GM21367 (cell line): ENCODE measurements around the gene CDH23.

Source experiments
- ATAC-seq: cut with Tn5 transposase; IDR thresholded peaks from one replicate; pipeline ENCODE4 v1.9.1; 2021; ENCODE audit not compliant: unreplicated experiment

CDH23 gene

DNA sequence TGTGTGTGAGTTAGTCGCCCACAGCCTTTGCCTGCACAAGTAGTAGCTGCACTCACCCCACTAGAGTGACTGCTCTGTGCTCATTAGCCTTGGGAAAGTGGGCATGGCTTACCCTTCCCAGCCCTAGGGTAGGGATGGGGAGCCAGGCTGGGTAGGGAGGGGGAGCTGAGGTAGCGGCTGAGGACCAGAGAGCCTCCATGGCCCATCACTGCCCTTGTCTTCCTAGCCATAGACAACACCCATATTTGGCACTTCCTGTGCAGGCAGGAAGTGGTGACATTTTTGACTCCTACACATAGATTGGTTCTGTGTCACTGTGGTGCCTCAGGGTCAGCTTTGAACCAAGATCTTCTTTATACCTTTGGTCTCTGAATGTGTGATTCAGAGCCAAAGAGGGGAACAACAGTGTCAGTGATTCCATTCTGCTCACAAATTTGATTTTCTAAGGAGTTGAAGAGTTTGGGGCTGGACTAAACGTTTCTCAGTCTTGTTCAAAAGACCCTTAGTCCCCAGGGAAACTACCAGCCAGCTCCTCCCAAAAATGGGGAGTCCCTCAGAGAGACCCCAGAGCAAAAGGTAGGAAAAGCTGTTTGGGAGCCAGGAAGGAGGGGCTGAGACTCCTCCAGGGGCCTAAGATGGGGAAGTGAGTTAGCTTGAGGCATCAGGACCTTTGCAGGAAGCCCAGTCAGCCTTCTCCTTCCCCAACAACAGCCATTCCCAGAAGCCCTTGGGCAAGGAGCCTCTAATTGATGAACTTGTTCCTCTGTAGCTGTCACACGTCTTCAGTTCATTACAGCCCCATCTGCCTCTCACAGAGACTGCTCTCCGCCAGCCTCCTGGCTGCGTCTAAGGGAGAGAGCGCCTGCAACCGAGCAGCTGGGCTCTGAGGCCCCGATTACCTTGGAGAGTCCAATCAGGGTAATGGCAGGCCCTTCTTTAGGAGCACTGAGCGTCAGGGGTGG lies 135.0 kb downstream of the CDH23 start:
- ATAC-seq, result no peak

DNA sequence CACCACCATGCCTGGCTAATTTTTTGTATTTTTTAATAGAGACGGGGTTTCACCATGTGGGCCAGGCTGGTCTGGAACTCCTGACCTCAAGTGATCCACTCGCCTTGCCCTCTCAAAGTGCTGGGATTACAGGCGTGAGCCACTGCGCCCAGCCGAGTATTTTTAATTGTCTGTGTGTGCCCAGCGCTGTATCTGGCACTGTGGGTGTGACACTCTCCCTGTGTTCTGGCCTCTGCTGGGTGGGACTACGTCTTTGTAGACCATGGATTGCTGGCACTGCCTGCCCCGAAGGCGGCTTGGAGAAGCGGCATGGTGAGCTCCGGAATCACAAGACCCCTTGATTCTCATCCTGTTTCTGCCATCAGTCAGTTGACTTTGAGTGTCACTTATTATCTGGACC lies 136.2 kb downstream of the CDH23 start:
- no peak for ATAC-seq

DNA sequence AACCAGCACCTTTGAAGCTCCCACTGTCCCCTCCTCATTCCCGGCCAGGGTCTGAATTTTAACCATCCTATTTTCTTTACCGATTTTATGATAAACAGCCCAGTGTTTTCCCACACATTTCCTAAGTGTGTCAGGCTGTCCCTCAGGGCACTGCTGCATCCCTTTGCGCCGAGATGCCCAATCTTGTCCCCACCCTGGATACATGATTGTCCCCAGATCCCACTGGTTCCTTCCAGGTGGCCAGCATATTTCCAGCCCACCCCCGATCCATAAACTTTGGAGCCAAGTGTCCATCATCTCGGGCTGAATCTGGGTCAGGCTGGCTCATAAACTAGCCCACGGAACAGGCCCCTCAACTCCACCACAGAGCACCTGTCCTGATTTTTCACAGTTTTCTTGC lies 137.2 kb downstream of the CDH23 start:
- ATAC-seq, result no peak

DNA sequence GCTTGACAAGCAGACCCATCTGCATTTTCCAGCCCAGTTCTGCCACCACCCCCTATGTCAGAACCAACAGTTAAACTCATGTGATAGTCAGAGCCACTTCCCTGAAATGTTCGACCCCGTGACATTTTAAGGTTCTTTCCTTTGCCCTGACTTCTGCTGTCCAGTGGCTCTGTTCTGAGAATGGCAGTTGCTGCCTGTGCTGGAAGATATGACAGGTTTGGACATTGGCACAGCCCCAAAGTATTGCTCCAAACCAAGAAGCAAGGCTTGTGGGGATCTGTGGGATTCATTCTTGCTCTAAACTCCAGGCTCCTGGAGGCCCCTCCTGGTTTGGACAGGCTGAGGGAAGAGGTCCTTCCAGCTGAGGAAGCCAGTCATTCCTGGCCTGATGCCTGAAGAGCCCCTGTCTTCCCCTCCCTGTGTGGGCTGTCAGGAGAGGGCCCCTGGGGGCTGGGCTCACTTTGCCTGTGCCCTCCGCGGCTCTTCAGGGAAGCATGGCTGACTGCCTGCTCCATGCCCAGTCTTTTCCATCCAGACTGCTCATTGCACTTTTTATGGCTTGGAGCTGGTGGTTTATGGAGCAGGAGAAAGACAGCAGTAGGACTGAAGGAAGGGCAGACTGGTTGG lies 138.0 kb downstream of the CDH23 start:
- ATAC-seq, result no peak

DNA sequence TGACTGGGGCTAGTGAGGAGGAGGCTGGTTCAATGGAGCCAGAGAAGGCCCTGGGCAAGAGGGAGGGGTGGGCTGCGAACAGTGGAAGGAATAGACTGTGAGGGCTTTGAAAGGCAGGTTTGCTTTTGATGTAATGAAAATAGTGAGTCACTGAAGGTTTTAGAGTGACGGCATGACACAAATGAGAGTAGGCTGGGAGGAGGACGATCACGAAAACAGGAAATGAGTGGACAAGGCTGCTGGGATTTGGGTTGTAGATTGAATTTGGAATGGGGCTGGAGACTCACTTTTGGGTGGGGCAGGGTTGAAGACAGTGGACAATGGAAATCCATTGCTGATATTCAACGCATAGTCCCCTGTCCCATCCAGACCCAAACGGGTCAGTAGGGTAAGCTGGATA lies 139.6 kb downstream of the CDH23 start:
- no peak for ATAC-seq

DNA sequence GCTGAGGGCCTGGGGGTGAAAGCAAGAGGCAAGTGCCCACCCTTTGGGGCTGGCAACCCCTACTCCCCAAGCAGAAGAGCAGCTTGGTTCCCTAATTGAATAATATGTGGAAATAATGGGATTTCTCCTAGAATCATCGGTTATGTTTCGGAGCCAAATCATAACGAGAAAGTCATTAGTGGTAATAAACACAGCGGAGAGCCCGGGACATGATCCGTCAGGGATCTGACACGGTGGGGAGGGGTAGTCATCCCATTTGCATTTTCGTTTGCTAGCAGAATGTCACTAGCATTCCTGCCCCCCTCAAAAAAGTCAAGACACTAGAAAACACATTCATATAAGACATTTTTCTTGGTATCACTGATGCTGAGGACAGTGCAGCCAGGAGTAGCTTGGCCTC lies 140.4 kb downstream of the CDH23 start:
- ATAC-seq, result no peak

DNA sequence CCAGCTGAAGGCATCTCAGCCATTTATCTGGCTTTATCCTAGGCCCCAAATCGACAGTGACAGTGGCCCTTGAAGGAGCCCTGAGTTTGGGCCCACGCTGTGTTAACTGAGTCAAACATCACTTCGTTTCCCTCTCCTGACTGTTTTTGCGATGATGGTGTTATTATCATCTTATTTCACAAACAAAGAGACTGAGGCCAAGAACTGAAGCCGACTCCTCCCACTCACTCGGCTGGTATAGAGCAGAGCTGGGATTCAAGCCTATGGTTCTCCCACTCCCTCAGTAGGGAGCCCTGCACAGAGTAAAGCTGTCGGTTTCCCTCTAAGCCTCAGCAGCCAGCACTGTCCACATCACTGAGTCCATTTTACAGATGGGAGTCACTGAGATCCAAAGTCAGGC lies 141.0 kb downstream of the CDH23 start:
- no peak for ATAC-seq

DNA sequence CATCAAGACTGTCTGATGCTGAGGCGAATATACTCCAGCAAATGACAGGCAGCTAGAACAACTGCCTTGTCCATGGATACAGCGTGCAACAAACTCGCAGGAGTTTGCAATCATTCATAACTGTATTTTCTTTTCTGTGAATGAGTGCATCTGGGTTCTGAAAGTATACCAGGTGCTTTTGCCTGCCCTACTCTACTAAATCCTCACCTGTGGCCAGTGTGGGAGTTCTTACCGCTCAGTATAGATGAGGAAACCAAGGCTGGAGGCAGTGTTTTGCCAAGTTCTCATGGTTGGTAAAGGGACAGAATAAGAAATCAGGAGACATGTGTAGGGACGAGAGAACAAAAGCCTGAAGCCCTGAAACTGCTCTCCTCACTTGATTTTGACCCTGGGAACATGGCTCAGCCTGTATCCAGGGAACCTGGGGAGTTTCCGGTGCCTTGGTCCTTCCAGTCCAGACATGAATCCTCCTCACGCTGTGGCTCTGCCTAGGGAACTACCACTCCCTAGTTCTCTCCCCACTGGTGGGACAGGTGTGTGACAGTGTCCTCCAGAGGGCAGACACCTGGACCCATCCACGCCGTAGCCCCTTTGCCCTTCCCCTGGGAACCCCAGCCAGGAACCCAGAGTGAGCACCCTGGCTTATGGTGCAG lies 142.0 kb downstream of the CDH23 start:
- no peak for ATAC-seq

DNA sequence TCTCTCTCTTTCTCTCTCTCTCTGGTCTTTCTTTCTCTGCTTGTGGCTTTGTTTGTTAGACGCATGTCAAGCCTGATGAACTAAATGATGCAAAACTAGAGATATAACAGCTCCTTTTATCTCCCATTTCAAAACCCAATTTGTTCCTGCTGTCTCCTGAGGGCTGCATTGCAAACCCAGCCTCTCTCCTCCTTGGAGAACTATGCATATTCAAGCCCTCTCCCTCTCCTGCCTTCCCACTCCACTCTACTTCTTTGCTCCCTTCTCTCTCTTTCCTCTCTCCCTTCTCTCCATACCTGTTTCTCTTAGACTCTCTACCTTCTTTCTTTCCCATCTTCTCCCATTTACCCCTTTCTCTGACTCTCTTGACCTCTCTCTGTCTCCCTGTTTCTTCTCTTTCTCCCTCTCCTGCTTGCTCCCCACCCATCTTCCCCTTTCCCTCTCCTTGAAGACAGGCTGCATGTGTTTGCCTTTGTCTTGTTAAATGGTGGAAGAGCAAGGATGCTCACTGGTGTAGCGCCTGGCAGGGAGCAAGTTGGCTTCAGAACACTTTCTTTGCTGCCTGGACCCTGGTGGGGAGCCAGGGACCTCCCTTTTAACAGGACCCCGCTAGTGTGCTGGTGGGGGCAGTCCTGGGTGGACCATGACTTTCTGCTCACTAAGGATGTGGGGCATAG lies 142.9 kb downstream of the CDH23 start:
- no peak for ATAC-seq

DNA sequence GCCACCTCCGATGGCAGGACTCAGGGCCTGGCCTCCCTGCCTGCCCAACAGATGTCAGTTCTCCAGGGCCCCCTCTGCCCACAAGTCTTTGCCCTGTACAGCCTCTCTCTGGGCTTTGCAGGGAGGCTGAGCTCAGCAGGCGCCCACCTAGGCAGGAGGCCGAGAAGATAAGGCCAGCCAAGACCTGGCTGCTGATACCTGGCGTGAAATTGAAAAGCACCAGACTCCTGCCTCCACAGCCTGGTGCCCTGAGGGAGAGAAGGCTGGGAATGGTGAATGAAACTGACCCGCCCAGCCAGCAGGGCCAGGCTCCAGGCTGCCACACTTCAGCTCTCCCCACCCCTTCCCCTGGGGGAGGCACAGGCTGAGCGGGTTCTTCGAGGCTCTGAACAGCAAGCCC lies 145.8 kb downstream of the CDH23 start:
- ATAC-seq, result no peak

DNA sequence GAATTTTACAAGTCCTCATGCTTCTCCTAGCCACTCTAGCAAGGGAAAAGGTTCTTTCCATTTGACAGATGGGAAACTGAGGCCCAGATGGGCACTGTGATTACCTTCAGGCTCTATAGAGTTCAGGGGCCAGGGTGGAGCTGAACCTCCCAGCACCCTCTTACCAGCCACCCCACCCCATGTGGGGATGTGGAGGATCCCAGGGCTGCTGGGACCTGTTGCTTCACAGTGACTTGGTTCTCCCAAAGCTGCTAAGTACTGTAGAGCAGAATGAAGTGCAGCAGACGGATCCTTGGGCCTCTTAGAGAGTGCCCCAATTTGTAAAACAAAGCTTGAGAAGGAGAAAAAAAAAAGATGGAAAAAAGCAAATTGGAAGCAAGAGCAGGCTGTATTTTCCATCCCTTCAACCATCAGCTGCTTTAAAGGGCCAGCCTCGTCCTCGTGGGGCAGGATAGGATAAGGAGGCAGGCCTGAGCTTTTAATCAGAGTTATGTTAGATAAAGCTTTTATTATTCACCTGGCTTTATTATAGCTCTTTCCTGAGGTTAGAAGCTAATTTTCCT lies 147.0 kb downstream of the CDH23 start:
- ATAC-seq, result no peak

DNA sequence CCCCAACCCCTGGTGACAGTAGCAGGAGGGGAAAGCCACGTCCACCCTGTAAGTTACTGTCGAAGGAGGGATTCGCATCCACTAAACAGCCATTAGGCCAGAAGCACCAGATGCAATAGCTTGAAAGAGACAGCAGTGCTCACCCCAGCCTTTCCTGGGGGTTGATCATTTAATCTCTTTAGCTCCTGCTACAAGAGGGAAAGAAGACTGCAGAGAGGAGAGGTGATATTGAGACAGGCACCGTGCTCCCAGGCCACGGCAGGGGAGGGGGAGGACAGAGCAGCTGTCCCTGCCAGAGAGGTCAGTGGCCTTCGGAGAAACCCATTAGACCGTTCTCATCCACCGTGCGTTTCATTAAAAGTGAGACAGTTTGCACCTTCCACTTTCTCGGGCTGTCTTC lies 148.3 kb downstream of the CDH23 start:
- no peak for ATAC-seq

DNA sequence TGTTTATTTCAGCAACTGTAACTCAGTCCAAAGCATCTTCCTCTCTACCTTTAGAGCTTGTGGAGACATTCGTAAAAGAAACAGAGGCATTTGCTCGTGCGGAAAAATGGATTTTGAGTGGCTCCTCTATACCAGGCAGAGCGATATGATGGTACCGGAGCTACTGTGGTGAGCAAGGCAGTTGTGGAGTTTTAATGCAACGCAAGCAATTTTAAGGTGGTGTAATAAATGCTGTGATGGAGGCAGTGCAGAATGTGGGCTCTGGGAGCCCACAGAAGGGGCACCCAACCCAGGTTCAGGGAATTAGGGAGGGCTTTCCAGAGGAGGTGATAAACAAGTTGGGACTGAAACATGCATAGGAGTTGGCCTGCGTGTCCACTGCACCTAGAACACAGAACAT lies 149.5 kb downstream of the CDH23 start:
- no peak for ATAC-seq

DNA sequence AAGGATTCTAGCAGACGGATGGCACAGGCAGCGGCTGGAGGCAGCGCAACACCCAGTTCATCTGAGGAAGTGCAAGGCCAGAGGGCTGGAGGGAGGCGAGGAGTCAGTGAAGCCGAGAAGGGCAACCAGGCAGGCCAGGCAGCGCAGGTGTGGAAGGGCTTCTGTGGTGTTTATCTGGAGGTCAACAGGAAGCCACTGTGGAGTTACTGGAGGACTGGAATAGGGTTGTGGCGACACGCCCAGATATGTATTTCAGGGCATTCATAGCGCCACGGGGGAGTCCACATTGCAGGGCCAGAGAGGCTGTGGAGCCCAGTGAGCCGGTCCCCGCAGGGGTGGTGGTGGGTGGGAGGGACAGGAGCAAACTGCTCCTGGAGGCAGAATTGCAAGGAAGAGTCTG lies 150.6 kb downstream of the CDH23 start:
- ATAC-seq, result no peak

DNA sequence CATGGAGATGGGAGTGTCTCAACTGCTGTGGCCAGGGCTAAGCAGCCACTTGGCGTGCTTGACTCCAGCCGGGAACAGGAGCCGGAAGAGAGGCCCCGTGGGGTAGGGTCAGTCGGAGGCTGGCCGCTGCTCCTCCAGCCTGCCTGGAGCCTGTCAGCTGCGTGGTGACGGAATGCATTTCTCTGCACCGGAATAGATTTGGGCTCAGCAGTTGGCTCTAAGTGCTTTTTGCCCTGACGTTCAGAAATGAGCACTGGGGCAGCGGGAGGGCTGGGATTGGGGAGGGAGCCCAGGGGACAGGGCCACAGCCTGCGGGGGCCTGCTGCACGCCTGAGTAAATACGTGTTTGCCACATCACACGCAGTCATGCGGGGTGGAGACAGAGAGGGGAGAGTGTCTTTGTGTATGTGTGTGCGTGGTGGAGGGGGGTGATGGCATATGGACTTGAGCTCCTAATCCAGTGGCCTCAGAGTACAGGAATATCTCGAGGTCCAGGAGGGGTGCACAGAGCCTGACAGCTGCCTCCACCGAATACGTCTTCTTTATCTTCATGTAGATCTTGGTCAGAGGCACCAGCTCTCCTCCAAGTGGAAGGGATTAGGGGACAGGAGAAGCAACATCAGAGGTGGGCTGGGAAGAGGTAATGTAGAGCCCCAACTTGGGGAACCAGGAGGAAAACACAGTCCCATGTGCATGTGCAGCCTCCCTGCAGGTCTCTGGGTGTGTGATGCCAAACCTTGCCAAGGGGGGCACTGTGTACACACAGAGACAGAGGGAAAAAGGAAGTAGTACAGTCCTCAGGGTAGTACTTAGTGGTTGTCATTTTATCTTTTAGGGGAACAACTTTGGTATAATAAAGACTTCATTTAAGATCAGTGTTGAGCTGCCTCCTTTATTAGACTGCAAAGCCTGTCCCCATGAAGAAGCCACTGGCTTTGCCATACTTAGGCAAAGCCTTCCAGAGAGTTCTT lies 151.4 kb downstream of the CDH23 start:
- no peak for ATAC-seq

DNA sequence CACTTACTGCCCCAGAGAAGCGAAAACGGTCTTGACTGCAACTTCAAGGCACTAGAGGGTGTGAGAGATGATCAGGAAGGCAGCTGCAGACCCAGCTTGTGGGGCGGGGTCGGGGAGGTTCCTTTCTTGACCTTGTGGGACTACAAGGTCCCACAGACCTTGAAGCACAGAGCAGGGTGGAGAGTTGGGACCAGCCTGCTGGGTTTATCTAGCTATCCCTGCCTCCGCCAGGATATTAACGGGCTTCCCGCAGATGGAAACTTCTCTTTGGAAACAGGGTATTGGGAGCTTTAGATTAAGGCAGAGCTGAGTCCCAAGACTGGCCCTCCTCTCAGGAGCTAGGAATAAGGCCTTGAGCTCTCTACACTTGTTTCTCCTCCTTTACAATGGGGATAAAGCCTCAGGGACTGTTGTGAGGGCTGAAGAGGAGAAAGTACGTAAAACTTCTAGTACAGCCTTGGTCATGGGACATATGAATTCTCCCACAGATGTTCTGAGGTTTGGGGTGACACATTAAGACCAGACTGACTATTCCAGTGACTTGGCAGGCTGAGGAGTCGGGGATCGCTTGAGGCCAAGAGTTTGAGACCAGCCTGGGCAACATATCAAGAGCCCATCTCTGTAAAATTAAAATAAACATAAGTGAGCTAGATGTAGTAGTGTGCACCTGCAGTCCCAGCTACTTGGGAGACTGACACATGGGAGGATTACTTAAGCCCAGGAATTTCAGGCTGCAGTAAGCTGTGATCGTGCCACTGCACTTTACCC lies 153.2 kb downstream of the CDH23 start:
- ATAC-seq, result no peak

DNA sequence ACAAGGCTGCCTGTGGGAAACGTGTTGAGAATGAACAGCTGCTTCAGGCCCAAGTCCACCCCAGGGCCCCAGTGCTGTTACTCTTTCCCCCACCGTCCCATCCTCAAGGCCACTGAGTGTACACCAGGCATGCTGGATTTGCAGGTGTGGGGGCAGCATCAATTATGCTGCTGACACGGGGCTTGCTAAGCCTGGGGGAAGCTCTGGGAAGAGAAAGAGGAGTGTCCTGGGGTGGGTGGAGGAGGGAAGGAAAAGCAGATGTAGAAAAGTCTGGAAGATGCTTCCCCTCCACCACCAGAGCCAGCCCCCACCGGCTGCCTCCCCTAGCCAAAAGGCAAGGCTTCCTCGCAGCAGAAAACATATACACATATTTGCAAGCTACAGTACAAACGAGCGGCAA lies 153.9 kb downstream of the CDH23 start:
- ATAC-seq, result no peak

DNA sequence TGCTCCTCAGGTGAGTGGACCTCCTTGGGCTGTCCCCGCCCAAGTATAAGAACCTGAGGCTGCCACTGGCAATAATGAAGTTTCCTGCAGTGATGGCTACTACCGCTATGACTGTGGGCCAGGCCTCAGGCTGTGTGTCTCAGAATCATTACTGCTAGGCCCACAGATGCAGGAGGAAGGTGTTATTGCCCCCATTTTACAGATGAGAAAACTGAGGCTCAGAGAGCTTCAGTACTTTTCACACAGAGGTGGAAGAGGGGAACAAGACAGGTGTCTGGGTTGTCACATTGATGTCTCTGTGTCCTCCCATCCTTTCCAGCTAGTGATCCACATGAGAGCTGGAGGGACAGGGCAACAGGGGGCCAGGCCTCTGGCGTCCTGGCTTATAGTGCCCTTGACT lies 155.2 kb downstream of the CDH23 start:
- ATAC-seq, result no peak

DNA sequence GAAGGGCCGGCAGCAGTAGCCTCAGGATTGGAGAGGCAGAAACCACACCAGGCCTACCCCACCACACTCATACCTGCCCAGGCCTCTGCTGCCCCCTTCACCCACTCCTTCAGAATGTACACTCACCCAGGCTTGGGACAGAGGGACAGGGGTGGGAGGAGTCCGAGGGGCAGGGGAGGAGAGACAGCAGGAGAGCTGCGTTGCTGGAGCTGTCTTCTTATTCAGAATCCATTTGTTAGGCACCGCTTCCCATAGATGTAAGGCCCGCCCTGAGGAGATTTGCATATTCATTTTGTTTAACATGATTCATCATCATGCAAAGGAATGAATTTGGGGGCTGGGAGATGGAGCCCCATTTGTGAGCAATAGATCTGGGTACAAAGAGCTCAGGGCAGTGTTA lies 156.7 kb downstream of the CDH23 start:
- ATAC-seq, result no peak
